T follicular helper cell (primary cell): ENCODE data around the gene MOB3A.

Source experiments
- DNase-seq: peaks from one replicate; pipeline ENCODE4 v3.0.0-alpha.2; 2020; ENCODE audit warnings: low read depth

MOB3A gene

GRCh38 chr19:2123682-2124387 is 27.7 kb upstream of the MOB3A start:
- DNase-seq, result no peak

DNA sequence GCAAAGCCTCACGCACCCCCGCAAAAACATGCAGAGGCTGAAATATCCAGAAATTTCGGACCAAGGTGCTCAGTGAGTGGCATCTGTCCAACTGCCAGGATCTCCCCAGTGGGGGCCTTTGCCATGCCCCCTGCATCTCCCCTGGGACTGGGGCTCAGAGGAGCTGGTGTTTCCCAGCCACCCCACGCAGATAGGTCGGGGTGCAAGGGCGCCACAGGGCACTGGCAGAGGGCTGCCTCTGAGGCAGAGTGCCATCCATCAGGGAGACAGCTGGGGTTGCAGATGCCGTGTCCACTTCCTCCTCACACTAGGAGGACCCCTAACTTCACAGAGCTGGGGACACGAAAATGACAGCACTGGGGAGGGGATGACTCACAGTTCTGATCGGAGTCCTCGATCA is 26.9 kb upstream of the MOB3A start:
- DNase-seq, result no peak

GRCh38 chr19:2122251-2122650 is 26.1 kb upstream of the MOB3A start:
- DNase-seq, result no peak

DNA sequence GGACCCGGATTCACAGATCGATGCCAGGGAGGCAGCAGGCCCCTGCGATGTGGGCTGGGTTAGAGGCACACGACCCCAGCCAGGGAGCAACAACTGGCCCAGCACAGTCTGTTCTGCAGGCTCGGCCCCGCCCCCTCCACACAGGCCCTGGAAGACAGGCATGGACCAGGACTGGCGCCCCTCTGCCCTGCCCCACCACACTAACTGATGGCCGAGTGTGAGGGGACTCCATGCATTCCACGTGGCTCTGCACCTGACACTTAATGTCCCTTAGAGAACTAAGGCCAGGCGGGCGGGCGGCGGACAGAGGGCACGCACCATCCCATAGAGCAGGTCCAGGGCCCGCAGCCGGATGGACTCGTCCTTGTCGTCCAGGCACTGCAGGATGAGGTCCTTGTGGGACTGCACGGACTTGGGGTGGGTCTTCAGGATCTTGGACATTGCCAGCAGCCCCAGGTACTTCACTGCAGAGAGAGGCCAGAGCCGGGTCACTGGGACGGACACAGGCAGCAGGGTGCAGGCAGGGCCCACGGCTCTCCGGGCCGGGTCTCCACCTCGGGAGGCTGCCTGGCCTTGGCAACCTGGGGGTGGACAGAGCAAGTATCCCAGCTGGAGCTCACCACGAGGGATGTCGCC is 25.4 kb upstream of the MOB3A start:
- no peak for DNase-seq

GRCh38 chr19:2120821-2121220 is 24.7 kb upstream of the MOB3A start:
- DNase-seq, result no peak

DNA sequence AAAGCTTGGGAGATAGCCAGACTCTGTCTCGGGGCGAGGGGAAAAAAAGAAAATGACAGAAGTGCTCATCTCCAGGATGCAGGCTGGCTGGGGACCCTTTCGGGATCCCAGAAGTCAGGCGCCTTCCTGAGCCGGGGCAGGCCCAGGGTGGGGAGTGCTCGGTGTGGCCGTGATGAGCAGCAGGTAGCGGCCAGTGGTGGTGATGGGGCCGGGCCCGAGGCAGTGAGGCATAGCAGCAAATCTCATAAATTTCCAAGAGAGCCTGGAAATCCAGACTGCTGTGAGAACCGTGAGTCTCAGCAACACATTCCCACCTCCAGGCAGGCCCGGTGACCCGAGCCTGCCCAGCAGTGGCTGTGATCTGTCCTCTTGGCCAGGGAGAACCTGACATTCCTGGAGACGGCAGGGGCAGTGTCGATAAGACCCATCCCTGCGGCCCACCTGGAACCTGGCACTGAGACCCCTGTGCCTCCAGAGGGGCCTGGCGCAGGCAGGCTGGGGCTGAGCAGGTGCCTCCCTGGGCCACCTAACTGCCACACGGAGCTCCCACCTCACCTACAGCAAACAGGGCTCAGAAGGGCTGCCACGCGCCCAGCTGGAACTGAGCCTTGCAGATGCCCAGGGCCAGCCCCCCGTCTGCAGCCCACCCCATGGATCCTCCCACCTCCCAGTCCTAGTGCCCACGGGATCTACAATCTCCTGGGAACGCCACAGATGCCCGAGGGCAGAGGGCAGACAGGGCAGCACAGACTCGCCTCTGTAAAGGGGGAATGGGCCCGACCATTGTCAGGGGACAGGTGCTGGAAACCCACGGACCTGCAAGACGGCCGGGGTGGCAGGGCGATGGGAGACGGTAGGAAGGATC is 24.0 kb upstream of the MOB3A start:
- no peak for DNase-seq

GRCh38 chr19:2118438-2118837 is 22.3 kb upstream of the MOB3A start:
- DNase-seq, result no peak

DNA sequence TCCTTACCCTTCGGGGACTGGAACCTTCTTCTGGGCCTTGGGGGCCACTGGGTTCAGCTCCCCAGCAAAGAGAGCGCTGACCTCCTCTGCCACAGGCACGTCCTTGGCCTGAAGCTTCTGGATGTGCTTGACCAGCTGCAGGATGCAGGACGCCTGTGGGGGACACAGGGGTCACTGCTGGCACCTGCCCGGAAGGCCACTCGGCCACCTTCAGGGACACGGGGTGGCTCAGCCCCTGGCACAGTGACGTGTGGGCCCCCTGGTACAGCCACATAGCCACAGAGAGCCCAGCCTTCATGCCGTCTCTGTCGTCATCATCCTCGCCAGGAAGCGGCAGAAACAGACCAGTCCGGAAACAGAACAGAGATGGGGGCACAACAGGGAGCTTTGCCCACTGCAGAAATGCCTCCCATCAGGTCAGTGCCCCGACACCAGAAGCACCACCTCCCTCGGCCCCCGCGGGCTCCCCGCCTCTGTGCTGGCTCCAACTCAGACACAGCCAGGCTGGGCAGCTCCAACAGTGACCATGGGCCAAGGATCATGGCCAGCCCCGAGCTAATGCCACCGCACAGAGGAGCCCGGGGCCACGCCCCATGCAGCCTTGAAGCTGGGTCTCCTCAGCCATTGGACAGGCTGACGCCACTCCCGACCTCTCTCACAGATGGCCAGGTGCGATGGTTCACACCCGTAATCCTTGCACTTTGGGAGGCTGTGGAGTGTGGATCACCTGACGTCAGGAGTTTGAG is 21.3 kb upstream of the MOB3A start:
- no peak for DNase-seq

DNA sequence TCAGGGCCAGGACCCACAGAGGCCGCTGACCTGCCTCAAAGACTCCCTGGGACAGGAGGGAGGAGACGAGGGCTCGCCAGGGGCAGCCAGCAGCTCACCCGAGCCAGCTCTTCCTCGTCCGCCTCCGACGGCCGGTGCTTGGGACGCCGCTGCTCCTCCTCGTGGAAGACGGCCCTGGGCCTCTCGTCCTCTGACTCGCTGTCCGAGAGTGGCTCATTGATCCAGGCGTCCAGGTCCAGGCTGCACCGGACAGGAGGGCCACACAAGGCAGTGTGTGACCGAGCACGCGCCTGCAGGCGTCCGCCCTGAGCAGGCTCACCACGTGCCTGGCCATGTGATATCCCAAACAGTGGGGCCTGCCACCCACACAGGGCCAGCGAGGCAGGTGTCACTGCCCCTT is 20.4 kb upstream of the MOB3A start:
- DNase-seq, result no peak

DNA sequence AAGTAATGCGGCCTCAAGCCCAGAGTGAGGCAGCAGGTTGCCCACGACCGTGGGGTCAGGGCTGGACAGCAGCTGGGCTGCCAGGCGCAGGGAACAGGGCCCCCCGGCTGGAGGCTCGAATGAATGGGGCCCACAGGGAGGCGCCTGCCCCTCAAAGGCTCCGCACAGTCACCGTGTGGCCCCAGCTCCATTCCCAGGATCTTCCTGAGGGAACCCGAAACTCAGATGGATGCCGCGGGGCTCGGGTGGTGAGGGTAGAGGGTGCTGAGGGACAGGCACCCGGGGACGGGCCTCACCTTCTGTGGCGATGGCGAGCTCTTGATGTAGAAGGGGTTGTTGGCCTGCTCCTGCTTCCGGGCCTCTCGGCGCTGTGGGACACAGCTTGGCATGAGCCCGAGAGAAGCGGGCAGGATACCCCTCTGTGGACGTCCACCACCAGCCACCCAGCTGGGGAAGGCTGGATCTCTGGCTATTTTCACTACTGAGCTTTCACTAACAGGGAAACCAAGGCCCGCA is 19.8 kb upstream of the MOB3A start:
- no peak for DNase-seq

GRCh38 chr19:2115324-2115723 is 19.2 kb upstream of the MOB3A start:
- no peak for DNase-seq

DNA sequence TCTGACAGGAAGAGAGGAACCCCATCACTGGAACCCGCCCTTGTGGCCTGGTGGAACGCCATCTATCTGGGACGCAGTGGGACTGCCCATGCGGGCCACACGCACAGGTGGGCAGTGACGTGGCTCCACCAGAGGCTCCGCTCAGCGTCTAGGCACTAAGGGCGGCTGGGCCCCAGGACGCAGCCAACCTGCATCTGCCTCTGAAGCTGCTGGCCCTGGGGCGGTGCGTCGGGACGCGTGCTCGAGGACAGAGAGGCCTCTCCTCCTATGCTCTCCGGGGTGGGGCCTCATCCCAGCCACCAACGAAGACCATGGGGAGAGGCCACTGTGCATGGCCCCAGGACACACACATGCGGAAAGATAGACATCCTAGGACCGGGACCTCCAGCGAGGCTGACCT is 18.7 kb upstream of the MOB3A start:
- no peak for DNase-seq

DNA sequence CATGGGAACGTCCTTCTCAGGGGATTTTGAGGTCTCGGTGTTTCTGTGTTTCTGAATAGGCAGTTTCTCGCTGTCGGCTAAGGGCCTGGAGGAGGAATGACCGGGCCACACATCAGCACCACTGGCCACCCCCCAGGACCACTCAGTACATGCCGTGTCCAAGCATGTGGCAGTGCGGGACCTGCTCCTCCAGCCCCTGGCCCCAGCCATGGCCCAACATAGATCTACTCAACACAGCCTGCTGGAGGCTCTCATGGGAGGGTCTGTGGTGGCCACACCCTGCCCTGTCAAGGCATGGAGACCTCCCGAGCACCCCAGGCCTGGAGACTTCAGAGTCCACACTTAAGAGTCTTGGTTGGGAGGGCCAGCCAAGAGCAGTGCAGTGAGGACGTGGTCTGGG is 18.1 kb upstream of the MOB3A start:
- DNase-seq, result no peak

DNA sequence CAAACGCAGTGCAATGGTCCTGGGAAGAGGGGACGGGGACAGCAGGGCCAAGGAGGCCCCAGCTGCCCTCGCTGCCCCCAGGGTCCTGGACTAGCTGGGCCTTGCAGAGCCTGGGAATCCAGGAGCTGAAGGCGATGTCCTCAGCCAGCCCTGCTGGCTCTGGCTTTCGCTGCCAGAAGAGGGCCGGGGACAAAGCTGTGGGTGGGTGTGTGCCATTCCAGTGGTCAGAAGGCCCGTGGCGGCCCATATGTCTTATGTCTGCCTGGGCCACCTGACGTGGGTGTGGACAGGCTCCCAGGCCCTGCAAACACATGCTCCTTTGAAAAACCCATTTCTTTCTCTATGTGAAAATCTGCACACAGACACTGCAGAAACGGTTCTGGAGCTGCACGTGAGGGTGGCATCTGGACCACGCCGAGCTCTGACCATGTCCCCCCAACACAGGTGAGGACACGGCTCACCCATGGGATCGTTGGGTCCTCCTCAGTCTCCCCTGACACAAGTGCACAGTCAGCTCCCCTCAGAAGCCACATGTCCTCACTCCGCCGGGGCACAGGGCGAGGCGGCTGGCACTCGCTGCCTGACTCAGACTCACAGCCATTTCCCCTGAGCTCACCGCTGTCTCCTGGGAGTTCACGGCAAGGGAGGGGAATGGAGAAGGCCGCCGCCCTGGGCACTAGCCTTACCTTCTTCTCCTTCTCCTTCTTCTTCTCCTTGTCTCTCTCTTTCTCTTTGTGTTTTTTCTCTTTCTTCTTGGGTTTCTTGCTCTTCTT is 17.5 kb upstream of the MOB3A start:
- DNase-seq, result no peak

DNA sequence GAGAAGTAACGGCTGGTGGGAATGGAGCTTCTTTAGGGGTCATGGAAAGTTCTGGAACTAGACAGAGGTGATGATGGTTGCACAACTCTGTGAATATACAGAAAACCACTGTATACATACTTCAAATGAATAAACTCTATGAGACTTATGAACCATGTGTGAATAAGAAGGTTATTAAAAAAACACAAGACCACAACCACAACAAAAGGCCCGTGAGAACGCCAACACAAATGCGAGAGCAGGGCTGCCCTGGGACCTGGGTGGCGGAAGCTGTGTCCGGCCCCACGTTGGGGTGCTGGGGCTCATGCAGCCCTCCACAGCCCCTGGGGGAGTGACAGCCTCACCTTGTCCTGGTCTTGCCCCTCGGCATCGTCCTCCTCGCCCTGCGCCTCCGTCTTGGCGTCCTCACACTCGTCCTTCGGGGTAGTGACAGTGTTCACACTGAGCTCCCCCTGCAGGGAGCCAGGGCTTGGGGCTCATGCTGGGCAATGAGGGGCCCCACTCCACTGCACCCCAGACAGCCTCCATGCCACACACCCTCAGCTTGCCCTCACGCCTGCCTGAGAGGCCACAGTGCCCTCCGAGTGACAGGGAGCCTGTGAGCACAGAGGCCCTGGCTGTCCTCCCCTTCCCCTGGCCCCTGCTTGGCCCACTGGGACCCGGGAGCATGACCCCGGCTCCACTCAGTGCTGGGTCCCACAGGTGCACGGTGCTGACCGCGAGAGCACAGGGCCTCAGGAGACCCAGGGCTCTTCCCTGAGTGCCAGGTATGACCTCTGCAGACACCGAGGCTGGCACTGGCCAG is 16.6 kb upstream of the MOB3A start:
- no peak for DNase-seq

DNA sequence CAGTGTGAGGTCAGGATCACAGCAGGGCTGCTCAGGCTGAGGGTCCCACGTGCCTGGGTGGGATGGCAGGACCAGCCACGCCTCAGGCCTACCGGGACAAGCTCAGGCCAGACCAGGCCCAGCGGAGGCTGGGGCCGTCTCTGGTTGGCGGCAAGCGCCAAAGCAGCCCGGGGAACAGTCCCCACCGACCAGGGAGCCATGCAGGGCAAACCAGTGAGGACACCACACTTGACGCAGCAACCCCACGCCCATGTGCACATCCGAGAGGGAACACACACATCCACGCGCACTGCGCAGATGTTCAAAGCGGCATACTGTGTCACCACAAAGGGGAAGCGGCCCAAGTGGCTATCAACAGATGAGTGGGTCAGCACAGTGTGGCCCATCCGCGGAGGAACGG is 15.8 kb upstream of the MOB3A start:
- DNase-seq, result no peak

DNA sequence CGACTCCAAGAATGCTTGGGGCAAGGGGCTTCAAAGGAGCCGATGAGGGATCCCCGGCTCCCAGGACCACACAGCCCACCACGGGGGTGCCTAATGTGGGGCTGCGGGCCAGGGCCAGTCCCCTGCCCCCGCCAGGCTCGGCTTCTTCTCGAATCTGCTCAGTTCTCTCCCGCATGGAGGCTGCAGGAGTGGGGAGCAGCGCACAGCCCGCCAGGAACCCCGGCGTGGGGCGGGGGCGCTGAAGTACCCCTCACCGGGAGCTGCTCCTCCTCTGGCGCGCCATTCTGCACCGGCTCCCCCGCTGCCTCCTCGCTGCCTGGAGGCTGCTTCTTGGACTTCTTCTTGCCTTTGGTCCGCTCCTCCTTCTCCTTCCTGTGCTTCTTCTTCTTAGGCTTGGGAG is 15.3 kb upstream of the MOB3A start:
- DNase-seq, result no peak

GRCh38 chr19:2110822-2111221 is 14.7 kb upstream of the MOB3A start:
- DNase-seq, result no peak

DNA sequence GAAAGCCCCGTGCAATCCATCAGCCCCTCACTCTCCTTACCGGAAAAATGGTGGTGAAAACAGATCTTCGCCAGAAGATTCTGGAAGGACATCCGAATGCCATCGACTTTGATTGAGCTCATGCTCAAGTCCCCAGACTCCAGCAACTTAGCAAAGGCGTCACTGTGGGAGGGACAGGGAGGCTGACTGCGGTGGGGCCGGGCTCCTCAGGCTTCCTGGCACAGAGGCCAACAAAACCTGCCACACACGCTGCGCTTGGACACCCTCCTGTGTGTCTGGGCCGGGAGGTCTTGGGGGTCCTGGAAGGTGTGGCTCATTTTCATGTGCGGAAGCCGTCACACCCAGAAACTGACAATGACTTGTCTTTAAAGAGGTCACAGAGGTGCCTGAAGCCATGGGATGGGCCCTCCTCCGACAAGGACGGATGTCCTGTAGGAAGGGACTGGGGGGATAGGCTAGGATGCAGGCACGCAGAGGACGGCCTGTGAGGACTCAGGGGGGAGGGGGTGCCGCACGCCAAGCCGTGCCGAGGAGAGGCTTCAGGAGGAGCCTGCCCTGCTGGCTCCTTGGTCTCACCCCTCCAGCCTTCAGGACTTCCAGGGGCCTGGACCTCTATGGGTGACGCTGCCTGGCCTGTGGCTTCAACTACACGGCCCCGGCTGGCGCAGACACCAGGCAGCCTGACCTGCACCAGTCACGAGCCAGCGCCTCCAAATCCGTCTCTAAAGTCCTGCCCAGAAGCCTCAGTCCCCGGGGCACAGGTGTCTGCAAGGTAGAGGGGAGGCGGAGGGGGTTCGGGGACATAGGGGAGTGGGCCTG is 13.1 kb upstream of the MOB3A start:
- no peak for DNase-seq
